Muscle of arm (tissue), 12 donors: Measurements from ENCODE around the gene KDSR. TPM values are rescaled to one million over a fixed set of nuclear protein-coding genes. Genes with fewer than 3 reads are reported as not detected.
A peak's percentile ranks its signal among the peaks of the same experiment; 100 is the strongest.

Experiments used
- DNase-seq: peaks from one replicate; pipeline ENCODE4 v3.0.0-alpha.2; 2013
- polyA plus RNA-seq, 12 donors: library from polyadenylated mRNA; unstranded; fragments of 120-200 nt; gene quantifications; one replicate each; pipeline ENCODE4 v1.2.1, GENCODE V29; 2013; ENCODE audit not compliant: insufficient read length in 12 of 12

The KDSR gene
- polyA plus RNA-seq, 12 donors: 25.5 to 45.7 (median 29.9) TPM; not detected in 1

GRCh38 chr18:63322908-63323634, 43.9 kb downstream of the KDSR start:
- peak; percentile 86 for DNase-seq

GRCh38 chr18:63322206-63322605, 44.8 kb downstream of the KDSR start:
- DNase-seq: no peak

GRCh38 chr18:63321291-63321690, 45.7 kb downstream of the KDSR start:
- no peak for DNase-seq

- DNase-seq: no peak
These were observed 46.1 kb downstream of the KDSR start for GRCh38 chr18:63320975-63321265.

GRCh38 chr18:63320123-63320974, 46.7 kb downstream of the KDSR start:
- DNase-seq: peak; percentile 89

GRCh38 chr18:63319383-63320122, 47.5 kb downstream of the KDSR start, which contains the start of gene BCL2:
Gene BCL2 (minus strand): TSS chr18:63319769.
- DNase-seq: peak; percentile 80

GRCh38 chr18:63318889-63319382, 48.1 kb downstream of the KDSR start:
- no peak for DNase-seq

GRCh38 chr18:63317982-63318888, 48.8 kb downstream of the KDSR start:
- peak; percentile 58 for DNase-seq

GRCh38 chr18:63317556-63317946, 49.5 kb downstream of the KDSR start:
- no peak for DNase-seq

GRCh38 chr18:63316612-63317555, 50.1 kb downstream of the KDSR start:
- no peak for DNase-seq

- DNase-seq: no peak
These were observed 51.1 kb downstream of the KDSR start for GRCh38 chr18:63315876-63316275.

GRCh38 chr18:63315131-63315662, 51.8 kb downstream of the KDSR start:
- DNase-seq: no peak

- no peak for DNase-seq
These were observed 52.8 kb downstream of the KDSR start for GRCh38 chr18:63314062-63314790.

GRCh38 chr18:63313396-63313917, 53.5 kb downstream of the KDSR start:
- DNase-seq: no peak

- DNase-seq: no peak
These were observed 54.1 kb downstream of the KDSR start for GRCh38 chr18:63312737-63313395.

GRCh38 chr18:63312019-63312409, 55.0 kb downstream of the KDSR start:
- no peak for DNase-seq

- no peak for DNase-seq
These were observed 55.6 kb downstream of the KDSR start for GRCh38 chr18:63311118-63312018.
